PC-3 (cell line): ENCODE results near the gene PRRC2B. TPM values are rescaled to one million over a fixed set of nuclear protein-coding genes. Genes with fewer than 3 reads are reported as not detected.

Source experiments
- ATAC-seq: fragments of 200-7000 bp; cut with Tn5 transposase; 2 replicates; pipeline ENCODE4 v1.9.1; 2020; ENCODE audit warnings: mild to moderate bottlenecking, moderate library complexity
- BruUV-seq: library from RNA; stranded (reverse); fragments of 400-500 nt; replicated peaks from 2 replicates; lab custom pipeline; 2021; lab: Mats Ljungman, UMichigan
- CTCF ChIA-PET: fragments of 300-600 bp; sonication (Branson Sonifier 250); formaldehyde crosslinking; loops from one replicate; lab custom pipeline; 2022; ENCODE audit warnings: antibody characterized with exemption; lab: Charles Lee
- POLR2A ChIA-PET: fragments of 300-600 bp; sonication (Branson Sonifier 250); formaldehyde crosslinking; loops from one replicate; lab custom pipeline; 2022; ENCODE audit warnings: antibody characterized with exemption; ENCODE audit not compliant: unreplicated experiment; lab: Charles Lee
- DNase-seq: peaks from one replicate; pipeline ENCODE4 v3.0.0-alpha.2; 2015
- H2AFZ ChIP-seq: fragments of 300-600 bp; sonication (generic); 2 replicates; pipeline ENCODE4 v1.6.0; 2016; ENCODE audit warnings: antibody characterized with exemption, low read length
- H3F3A ChIP-seq: fragments of 300-600 bp; sonication (generic); one replicate; pipeline ENCODE4 v1.6.0; 2017; ENCODE audit warnings: antibody characterized with exemption, low read length, control low read depth, mild to moderate bottlenecking; ENCODE audit not compliant: unreplicated experiment
- H3K27ac ChIP-seq: fragments of 300-600 bp; sonication (generic); 2 replicates; pipeline ENCODE4 v1.5.1; 2016; ENCODE audit warnings: mild to moderate bottlenecking, low read length
- H3K27me3 ChIP-seq: fragments of 300-600 bp; sonication (generic); 2 replicates; pipeline ENCODE4 v1.6.1; 2016; ENCODE audit warnings: low read length, mixed read lengths
- H3K36me3 ChIP-seq: fragments of 300-600 bp; sonication (generic); 2 replicates; pipeline ENCODE4 v1.6.1; 2016; ENCODE audit warnings: low read depth, mixed run types, low read length, mixed read lengths
- H3K4me1 ChIP-seq: fragments of 300-600 bp; sonication (generic); 2 replicates; pipeline ENCODE4 v1.5.1; 2016; ENCODE audit warnings: low read length; ENCODE audit not compliant: insufficient read depth
- H3K4me2 ChIP-seq: fragments of 300-600 bp; sonication (generic); 2 replicates; pipeline ENCODE4 v1.6.0; 2016; ENCODE audit warnings: low read length
- H3K4me3 ChIP-seq: fragments of 300-600 bp; sonication (generic); 2 replicates; pipeline ENCODE4 v1.5.1; 2016; ENCODE audit warnings: mild to moderate bottlenecking, low read length, mixed read lengths
- H3K79me2 ChIP-seq: fragments of 300-600 bp; sonication (generic); 2 replicates; pipeline ENCODE4 v1.6.1; 2017; ENCODE audit warnings: low read length, mixed read lengths
- H3K9ac ChIP-seq: fragments of 300-600 bp; sonication (generic); 2 replicates; pipeline ENCODE4 v1.6.0; 2016; ENCODE audit warnings: mild to moderate bottlenecking, low read length
- H3K9me2 ChIP-seq: fragments of 300-600 bp; sonication (generic); replicated peaks from 2 replicates; pipeline ENCODE4 v1.6.1; 2016; ENCODE audit warnings: mixed run types, low read length, mixed read lengths
- H3K9me3 ChIP-seq: fragments of 300-600 bp; sonication (generic); 2 replicates; pipeline ENCODE4 v1.6.1; 2016; ENCODE audit warnings: low read length, mixed read lengths
- H4K20me1 ChIP-seq: fragments of 300-600 bp; sonication (generic); 2 replicates; pipeline ENCODE4 v1.6.1; 2016; ENCODE audit warnings: low read length, mixed read lengths
- EZH2 ChIP-seq: fragments of 300-600 bp; sonication (generic); IDR thresholded peaks from one replicate; pipeline ENCODE4 v1.6.1; 2017; ENCODE audit warnings: antibody characterized with exemption, mild to moderate bottlenecking, low read length; ENCODE audit not compliant: unreplicated experiment
- EZH2phosphoT487 ChIP-seq: fragments of 300-600 bp; sonication (generic); IDR thresholded peaks from 2 replicates; pipeline ENCODE4 v1.6.1; 2018; ENCODE audit warnings: mild to moderate bottlenecking, antibody characterized with exemption, low read length, borderline replicate concordance
- intact Hi-C: fragments of 100-400 bp; cut with micrococcal nuclease; formaldehyde crosslinking; loops from 2 replicates; pipeline ENCODE4 v1.9.0; 2023
- total RNA-seq: library from RNA; depleted of rRNA; stranded (reverse); fragments of >200 nt; gene quantifications from 2 replicates; pipeline ENCODE4 v1.2.3, GENCODE V29; 2014
- TF ChIP-seq, protein P1 (sequence below): fragments of 300-600 bp; sonication (generic); conservative IDR thresholded peaks from 2 replicates; pipeline ENCODE4 v1.5.1; 2017; ENCODE audit warnings: antibody characterized with exemption, low read depth, mild to moderate bottlenecking, low read length

PRRC2B gene
- total RNA-seq, 1 experiment from 2014 or later: 46.9 TPM

DNA sequence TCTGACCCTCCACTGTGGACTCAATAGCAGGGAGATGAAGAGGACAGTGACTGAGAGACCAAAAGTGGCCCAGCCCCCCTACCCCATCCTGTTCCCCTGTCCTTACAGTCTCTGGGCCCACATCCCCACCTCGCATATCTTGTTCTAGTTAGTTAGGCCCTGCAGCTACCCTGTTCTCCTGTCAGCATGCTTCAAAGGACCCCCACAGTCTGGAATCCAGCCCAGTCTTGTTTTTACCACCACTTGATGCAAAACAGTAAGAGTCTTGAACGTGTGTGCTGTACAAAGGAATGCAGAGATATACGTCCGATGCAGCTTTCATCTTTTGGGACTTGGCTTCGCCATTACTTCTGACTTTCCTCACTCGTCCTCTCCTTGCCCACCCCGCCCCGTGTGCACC lies 96.6 kb downstream of the PRRC2B start:
- Histone ChIP-seq H3F3A (no peaks in the 10 kb centered on the region), H3K4me2 (no peak overlapping the region), H3K4me3 (no peak overlapping the region), H4K20me1 (no peaks in the 10 kb centered on the region), H3K27ac (no peak overlapping the region), H3K4me1 (no peaks in the 10 kb centered on the region), H2AFZ (no peak overlapping the region), H3K36me3 (peaks cover 16% of the 10 kb centered on the region), H3K9me2 (no peaks in the 10 kb centered on the region), H3K79me2 (no peaks in the 10 kb centered on the region), H3K27me3 (no peaks in the 10 kb centered on the region), H3K9ac (no peak overlapping the region), H3K9me3 (no peaks in the 10 kb centered on the region)
- TF ChIP-seq, protein P1, sequence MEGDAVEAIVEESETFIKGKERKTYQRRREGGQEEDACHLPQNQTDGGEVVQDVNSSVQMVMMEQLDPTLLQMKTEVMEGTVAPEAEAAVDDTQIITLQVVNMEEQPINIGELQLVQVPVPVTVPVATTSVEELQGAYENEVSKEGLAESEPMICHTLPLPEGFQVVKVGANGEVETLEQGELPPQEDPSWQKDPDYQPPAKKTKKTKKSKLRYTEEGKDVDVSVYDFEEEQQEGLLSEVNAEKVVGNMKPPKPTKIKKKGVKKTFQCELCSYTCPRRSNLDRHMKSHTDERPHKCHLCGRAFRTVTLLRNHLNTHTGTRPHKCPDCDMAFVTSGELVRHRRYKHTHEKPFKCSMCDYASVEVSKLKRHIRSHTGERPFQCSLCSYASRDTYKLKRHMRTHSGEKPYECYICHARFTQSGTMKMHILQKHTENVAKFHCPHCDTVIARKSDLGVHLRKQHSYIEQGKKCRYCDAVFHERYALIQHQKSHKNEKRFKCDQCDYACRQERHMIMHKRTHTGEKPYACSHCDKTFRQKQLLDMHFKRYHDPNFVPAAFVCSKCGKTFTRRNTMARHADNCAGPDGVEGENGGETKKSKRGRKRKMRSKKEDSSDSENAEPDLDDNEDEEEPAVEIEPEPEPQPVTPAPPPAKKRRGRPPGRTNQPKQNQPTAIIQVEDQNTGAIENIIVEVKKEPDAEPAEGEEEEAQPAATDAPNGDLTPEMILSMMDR: no peak
- TF ChIP-seq EZH2phosphoT487 (no peak), EZH2 (no peak)
- BruUV-seq: no TSS peak
- intact Hi-C loops: no loop called here
- ATAC-seq: no peak
- no peak for DNase-seq
- CTCF ChIA-PET: no interaction called here
- POLR2A ChIA-PET: no interaction called here

DNA sequence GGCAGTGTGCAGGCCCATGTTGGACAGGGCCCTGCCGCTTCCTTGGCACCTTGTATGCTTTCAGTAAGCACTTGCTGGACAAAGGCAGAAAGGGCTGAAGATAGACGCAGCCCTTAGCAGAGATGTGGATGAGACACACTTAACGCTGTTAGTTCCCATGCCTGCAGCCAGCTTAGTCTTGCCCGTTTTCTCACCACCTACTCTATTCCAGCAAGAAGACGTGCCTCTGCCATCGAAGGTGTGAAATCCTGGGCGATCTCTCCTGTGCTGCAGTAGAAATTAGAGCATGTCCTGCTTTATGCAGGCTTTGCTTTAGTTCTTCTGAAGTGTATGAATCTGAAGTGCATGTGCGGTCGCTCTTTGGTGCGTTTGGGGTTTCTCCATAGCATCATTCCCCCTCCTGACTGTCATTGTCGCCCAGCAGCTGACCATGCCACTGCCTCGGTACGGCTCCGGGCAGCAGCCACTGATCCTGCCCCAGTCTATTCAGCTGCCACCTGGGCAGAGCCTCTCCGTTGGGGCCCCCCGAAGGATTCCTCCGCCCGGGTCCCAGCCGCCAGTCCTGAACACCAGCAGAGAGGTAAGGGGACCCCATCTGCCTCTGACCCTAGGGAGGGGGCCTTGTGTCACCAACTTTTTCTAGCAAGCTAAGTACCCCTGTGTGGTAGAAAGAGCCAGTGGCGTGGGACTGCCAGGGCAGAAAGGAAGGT lies 97.3 kb downstream of the PRRC2B start:
- no peak for DNase-seq
- H3K36me3 ChIP-seq: peaks cover 16% of the 10 kb centered on the region
- intact Hi-C loops: no loop called here
- no peak for ATAC-seq
- no peak overlapping the region for H3K4me2 ChIP-seq
- ChIA-PET POLR2A (no interaction called here), CTCF (no interaction called here)
- no peaks in the 10 kb centered on the region for H3K9me3 ChIP-seq
- H4K20me1 ChIP-seq: no peaks in the 10 kb centered on the region
- H3K27ac ChIP-seq: no peak overlapping the region
- TF ChIP-seq, protein P1: no peak
- no peak for TF ChIP-seq EZH2
- no peak for TF ChIP-seq EZH2phosphoT487
- H3K4me3 ChIP-seq: no peak overlapping the region
- H3K27me3 ChIP-seq: no peaks in the 10 kb centered on the region
- no peaks in the 10 kb centered on the region for H3K9me2 ChIP-seq
- no peaks in the 10 kb centered on the region for H3K79me2 ChIP-seq
- no peak overlapping the region for H2AFZ ChIP-seq
- H3F3A ChIP-seq: no peaks in the 10 kb centered on the region
- BruUV-seq: no TSS peak
- H3K9ac ChIP-seq: no peak overlapping the region
- no peaks in the 10 kb centered on the region for H3K4me1 ChIP-seq

DNA sequence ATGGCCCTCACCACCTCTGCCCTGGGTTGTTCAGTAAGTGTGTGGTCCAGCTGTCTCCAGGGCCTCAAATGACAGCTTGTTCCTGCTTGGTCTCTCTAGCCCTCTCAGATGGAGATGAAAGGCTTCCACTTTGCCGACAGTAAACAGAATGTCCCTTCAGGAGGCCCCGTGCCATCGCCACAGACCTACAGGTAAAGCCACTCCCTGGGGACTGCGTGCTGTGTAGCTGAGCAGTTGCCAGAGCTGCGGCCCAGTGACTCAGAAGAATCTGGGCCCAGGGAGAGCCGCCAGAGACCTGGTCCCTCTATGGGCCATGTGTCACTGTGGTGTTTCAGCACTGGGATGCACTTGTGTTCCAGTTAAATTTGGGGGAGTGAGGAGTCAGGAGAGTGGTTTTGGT lies 98.2 kb downstream of the PRRC2B start:
- Histone ChIP-seq H3K36me3 (peaks cover 16% of the 10 kb centered on the region), H2AFZ (no peak overlapping the region), H3K4me1 (no peaks in the 10 kb centered on the region), H3K9ac (no peak overlapping the region), H3K9me2 (no peaks in the 10 kb centered on the region), H3K4me2 (no peak overlapping the region), H3K79me2 (no peaks in the 10 kb centered on the region), H3K4me3 (no peak overlapping the region), H4K20me1 (no peaks in the 10 kb centered on the region), H3F3A (no peaks in the 10 kb centered on the region), H3K27ac (no peak overlapping the region), H3K27me3 (no peaks in the 10 kb centered on the region), H3K9me3 (no peaks in the 10 kb centered on the region)
- ATAC-seq: no peak
- ChIA-PET POLR2A (no interaction called here), CTCF (no interaction called here)
- TF ChIP-seq EZH2phosphoT487 (no peak), EZH2 (no peak)
- TF ChIP-seq, protein P1: no peak
- intact Hi-C loops: no loop called here
- no peak for DNase-seq
- BruUV-seq: no TSS peak
